Measurements from ENCODE around the gene MED27.

Gene MED27

GRCh38 chr9:132043708-132044107 lies 36.0 kb downstream of the MED27 start:
- TF ChIP-seq ZNF362 (tag by site-specific recombination; IDR thresholded peaks at IDR 0.05): no peak
- no peak for TF ChIP-seq ZNF549 (tag by site-specific recombination; IDR thresholded peaks at IDR 0.05)
- no peak for TF ChIP-seq ZFP69B (tag by site-specific recombination; IDR thresholded peaks at IDR 0.05)
- TF ChIP-seq ZNF335 (tag by site-specific recombination; conservative IDR thresholded peaks at IDR 0.05): no peak
- no peak for TF ChIP-seq ZBTB11 (tag by site-specific recombination; conservative IDR thresholded peaks at IDR 0.05; ENCODE audit: low read depth)
- TF ChIP-seq ZNF112 (tag by site-specific recombination; IDR thresholded peaks at IDR 0.05): no peak
- no peak for TF ChIP-seq SP7 (tag by site-specific recombination; IDR thresholded peaks at IDR 0.05)
- no peak for TF ChIP-seq SCRT2 (tag by site-specific recombination; IDR thresholded peaks at IDR 0.05)
- TF ChIP-seq MYNN (tag by site-specific recombination; IDR thresholded peaks at IDR 0.05; ENCODE audit: borderline replicate concordance): no peak
- no peak for TF ChIP-seq PBX3 (CRISPR knock-in tag; IDR thresholded peaks at IDR 0.05)
- no peak for TF ChIP-seq ZNF350 (tag by site-specific recombination; IDR thresholded peaks at IDR 0.05)
- no peak for TF ChIP-seq ZNF610 (tag by site-specific recombination; IDR thresholded peaks at IDR 0.05; ENCODE audit: borderline replicate concordance)
- CTCF ChIA-PET: interaction anchor here (1.6 kb wide), 1 partner anchor 14 kb away, joined by 3 read pairs; no protein-coding TSS in a partner anchor
- POLR2A ChIA-PET: no interaction called here
- no peak overlapping the region for H3K4me3 ChIP-seq (ENCODE audit: low read depth, low read length)
- no peak overlapping the region for H3K27ac ChIP-seq (ENCODE audit: extremely low read depth, low read depth, low read length)
- no peaks in the 10 kb centered on the region for H3K4me1 ChIP-seq (ENCODE audit: control insufficient read depth, insufficient read depth, low read length)
- no peaks in the 10 kb centered on the region for H3K36me3 ChIP-seq (ENCODE audit: control insufficient read depth in 2 of 2, insufficient read depth in 1 of 2, low read length in 2 of 2)
- no peaks in the 10 kb centered on the region for H3K9me3 ChIP-seq (ENCODE audit: control insufficient read depth, insufficient read depth, low read depth, low read length)

GRCh38 chr9:132042324-132042723 lies 37.3 kb downstream of the MED27 start:
- Histone ChIP-seq H3K4me1 (ENCODE audit: control insufficient read depth, insufficient read depth, low read length) (no peaks in the 10 kb centered on the region), H3K27ac (ENCODE audit: extremely low read depth, low read depth, low read length) (no peak overlapping the region), H3K4me3 (ENCODE audit: low read depth, low read length) (no peak overlapping the region), H3K36me3 (ENCODE audit: control insufficient read depth in 2 of 2, insufficient read depth in 1 of 2, low read length in 2 of 2) (no peaks in the 10 kb centered on the region), H3K9me3 (ENCODE audit: control insufficient read depth, insufficient read depth, low read depth, low read length) (no peaks in the 10 kb centered on the region)
- POLR2A ChIA-PET: no interaction called here
- CTCF ChIA-PET: interaction anchor here (1.1 to 1.6 kb wide), 2 partner anchors 13 to 125 kb away, joined by 3 to 5 read pairs; no protein-coding TSS in a partner anchor
- TF ChIP-seq ZNF621 (tag by site-specific recombination; IDR thresholded peaks at IDR 0.05) (no peak), ZNF580 (tag by site-specific recombination; IDR thresholded peaks at IDR 0.05) (no peak), ZNF560 (tag by site-specific recombination; IDR thresholded peaks at IDR 0.05; ENCODE audit: borderline replicate concordance) (no peak), ZNF18 (tag by site-specific recombination; IDR thresholded peaks at IDR 0.05) (no peak), ZNF585B (tag by site-specific recombination; IDR thresholded peaks at IDR 0.05) (no peak), ZNF280C (tag by site-specific recombination; IDR thresholded peaks at IDR 0.05) (no peak), FEZF1 (tag by site-specific recombination; IDR thresholded peaks at IDR 0.05) (no peak), ZNF24 (tag by site-specific recombination; IDR thresholded peaks at IDR 0.05) (no peak), ZBTB44 (tag by site-specific recombination; IDR thresholded peaks at IDR 0.05) (no peak), ZNF292 (tag by site-specific recombination; IDR thresholded peaks at IDR 0.05; ENCODE audit: borderline replicate concordance, low read depth) (no peak), ZNF629 (tag by site-specific recombination; IDR thresholded peaks at IDR 0.05) (no peak), ZNF223 (tag by site-specific recombination; IDR thresholded peaks at IDR 0.05) (no peak), GLI4 (tag by site-specific recombination; IDR thresholded peaks at IDR 0.05) (no peak)

All from HEK293 (cell line).